ENCODE results near the gene ONECUT3. TPM values are rescaled to one million over a fixed set of nuclear protein-coding genes. Genes with fewer than 3 reads are reported as not detected.

The ONECUT3 gene
- total and polyA plus RNA-seq, 4 donors, result not detected

- no peak overlapping the region for H3K4me3 ChIP-seq (ENCODE audit: low read depth in 1 of 3, low read length in 3 of 3)
- no peaks in the 10 kb centered on the region for H3K36me3 ChIP-seq (ENCODE audit: control insufficient read depth in 4 of 4, insufficient read depth in 3 of 4, low read depth in 1 of 4, low read length in 3 of 4)
- TF ChIP-seq NR2F2 (IDR thresholded peaks at IDR 0.05) (no peak), CTCF (IDR thresholded peaks at IDR 0.05; ENCODE audit: low read depth, low read length, missing input control) (no peak), HNF4G (IDR thresholded peaks at IDR 0.05) (no peak), HNF4A (conservative IDR thresholded peaks at IDR 0.05) (no peak), MAX (IDR thresholded peaks at IDR 0.05) (no peak), TAF1 (conservative IDR thresholded peaks at IDR 0.05) (no peak), SP1 (IDR thresholded peaks at IDR 0.05) (no peak), GABPA (IDR thresholded peaks at IDR 0.05 in 1 of 2, conservative IDR thresholded peaks at IDR 0.05 in 1 of 2) (no peak), FOXA1 (IDR thresholded peaks at IDR 0.05) (no peak), REST (IDR thresholded peaks at IDR 0.05) (no peak), EGR1 (IDR thresholded peaks at IDR 0.05; ENCODE audit: low read depth in 2 of 2) (no peak), JUND (IDR thresholded peaks at IDR 0.05) (no peak), RXRA (IDR thresholded peaks at IDR 0.05) (no peak), RAD21 (IDR thresholded peaks at IDR 0.05) (no peak)
- TF ChIP-seq, protein P1, sequence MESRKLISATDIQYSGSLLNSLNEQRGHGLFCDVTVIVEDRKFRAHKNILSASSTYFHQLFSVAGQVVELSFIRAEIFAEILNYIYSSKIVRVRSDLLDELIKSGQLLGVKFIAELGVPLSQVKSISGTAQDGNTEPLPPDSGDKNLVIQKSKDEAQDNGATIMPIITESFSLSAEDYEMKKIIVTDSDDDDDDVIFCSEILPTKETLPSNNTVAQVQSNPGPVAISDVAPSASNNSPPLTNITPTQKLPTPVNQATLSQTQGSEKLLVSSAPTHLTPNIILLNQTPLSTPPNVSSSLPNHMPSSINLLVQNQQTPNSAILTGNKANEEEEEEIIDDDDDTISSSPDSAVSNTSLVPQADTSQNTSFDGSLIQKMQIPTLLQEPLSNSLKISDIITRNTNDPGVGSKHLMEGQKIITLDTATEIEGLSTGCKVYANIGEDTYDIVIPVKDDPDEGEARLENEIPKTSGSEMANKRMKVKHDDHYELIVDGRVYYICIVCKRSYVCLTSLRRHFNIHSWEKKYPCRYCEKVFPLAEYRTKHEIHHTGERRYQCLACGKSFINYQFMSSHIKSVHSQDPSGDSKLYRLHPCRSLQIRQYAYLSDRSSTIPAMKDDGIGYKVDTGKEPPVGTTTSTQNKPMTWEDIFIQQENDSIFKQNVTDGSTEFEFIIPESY (IDR thresholded peaks at IDR 0.05), result no peak
- TF ChIP-seq, protein P2, sequence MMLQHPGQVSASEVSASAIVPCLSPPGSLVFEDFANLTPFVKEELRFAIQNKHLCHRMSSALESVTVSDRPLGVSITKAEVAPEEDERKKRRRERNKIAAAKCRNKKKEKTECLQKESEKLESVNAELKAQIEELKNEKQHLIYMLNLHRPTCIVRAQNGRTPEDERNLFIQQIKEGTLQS (IDR thresholded peaks at IDR 0.05), result no peak
- H3K4me1 ChIP-seq (ENCODE audit: control insufficient read depth in 4 of 4, insufficient read depth in 4 of 4, low read length in 3 of 4), result peaks cover 0 to 7% (median 2%) of the 10 kb centered on the region in 4 donors
- no peak overlapping the region for H3K9ac ChIP-seq (ENCODE audit: low read depth in 1 of 2, low read length in 2 of 2)
- DNase-seq (ENCODE audit: low spot score), result no peak
- no peak overlapping the region for H3K27ac ChIP-seq (ENCODE audit: low read depth in 1 of 2, low read length in 2 of 2)
- H3K9me3 ChIP-seq (ENCODE audit: control insufficient read depth in 4 of 4, low read length in 3 of 4), result no peaks in the 10 kb centered on the region
- H3K27me3 ChIP-seq (ENCODE audit: control insufficient read depth in 4 of 4, insufficient read depth in 4 of 4, low read length in 3 of 4), result no peaks in the 10 kb centered on the region
- WGBS, result 72% methylated on average over 28 of the region's 28 CpGs
These were observed 53.9 kb downstream of the ONECUT3 start for GRCh38 chr19:1807030-1807694.

Measured in liver (tissue), 9 donors.